GM11168 (cell line): ENCODE measurements around the gene ABCD3.
"Not testable (repeated sequence)": the region's sequence is repeated elsewhere in the genome, so short reads cannot be mapped to it uniquely, and the experiment has no call there.

Experiments
- in situ Hi-C: fragments of 300-500 bp; cut with MboI; formaldehyde crosslinking; loops from one replicate; pipeline ENCODE4 v1.12.0; 2022; ENCODE audit warnings: low sequenced_read_pairs; ENCODE audit not compliant: unreplicated experiment

Gene ABCD3

DNA sequence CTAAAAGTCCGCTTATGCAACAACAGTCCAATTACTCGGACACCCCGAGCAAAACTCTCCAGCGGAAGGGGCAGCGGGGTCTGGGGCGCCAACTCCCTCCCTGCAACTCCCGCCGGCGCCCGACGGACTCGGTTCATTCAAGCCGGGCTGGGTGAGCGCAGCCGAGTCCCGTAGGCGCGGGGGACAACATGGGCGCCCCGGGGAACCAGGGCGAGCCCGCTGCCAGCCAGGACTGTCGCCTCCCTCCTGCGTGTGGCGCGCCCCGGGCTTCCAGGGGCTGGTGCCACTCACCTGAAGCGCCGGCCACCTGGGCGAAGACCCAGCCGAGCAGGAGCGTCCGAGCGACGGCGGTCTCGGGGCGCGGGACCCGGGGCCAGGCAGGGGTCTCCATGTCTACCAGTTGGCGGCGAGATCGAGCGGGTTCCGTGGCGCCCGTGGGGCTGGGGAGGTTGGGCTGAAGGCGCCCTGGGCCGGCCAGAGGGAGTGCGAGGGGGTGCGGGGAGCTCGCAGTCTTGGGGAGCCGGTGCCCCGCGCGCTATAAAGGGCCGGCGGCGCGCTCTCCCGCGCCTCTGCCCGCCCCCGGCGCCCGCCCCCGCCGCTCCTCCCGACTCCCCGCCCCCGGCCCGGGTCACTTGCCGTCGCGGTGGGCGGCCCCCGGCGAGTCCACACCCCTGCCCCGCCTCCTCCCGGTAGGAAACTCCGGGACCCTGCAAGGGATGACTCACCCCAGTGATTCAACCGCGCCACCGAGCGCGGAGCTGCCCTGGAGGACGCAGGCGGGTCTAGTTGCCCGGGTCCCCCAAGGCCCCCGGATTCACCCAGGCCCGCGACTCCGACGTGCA is 123.3 kb downstream of the ABCD3 start, which contains the start of gene F3:
Gene F3 (minus strand): TSS at position 514 of the 842 bp plus-strand sequence. CDS start 123 bp downstream, at position 391.
- in situ Hi-C loops, result no loop called here

DNA sequence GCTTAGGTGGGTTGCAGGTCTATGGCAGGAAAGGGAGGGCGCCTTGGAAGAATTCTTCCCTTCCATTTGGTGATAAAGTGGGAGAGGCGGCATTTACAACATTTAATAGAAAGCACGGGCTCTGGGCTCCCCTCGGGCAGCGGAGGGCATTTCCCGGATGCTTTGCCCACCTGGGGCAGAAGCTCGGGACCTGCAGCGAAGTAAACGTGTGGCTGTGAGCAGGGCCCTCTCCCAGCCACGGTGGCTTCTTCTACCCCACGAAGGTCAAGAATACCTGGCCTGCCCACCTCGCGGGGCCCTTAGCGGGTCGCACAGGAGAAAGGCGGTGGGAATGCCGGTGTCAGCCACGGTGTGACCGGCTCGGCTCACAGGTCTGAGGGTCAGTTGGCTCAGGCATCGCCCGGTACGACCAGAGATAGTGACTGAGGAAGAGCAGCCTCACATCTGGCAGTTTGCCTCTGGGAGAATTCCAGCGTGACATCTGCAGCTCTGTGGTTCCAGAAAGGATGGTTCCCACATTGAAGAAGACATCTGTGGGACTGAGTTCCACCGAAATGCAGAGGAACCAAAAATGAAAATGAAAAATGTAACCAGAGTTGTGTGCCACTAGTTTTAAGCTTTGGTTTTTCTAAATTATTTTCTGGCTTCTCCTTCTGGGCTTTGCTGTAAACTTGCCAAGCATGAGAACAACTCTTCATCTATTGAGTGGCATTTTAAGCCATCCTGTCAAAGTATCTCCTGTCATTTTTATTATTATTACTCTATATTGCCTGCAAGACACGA is 124.1 kb downstream of the ABCD3 start:
- in situ Hi-C loops, result no loop called here

DNA sequence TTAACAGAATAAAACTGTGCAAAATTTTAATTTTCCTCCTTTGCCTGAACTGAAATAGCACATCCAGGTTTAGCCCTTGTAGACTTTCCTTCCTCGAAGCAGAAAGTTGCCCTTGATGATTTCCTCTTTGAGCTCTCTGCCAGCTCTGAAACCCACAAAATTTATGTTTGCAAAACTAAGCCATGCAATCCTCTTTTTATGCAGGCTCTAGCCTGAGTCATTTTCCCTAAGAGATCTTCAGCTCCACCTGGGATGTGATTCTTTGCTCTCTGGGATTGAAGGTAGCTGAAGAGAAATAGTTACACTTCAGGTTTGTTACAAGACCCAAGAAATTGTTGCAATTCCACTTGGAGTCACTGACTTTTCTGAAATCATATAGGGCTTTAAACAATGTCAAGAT is 124.8 kb downstream of the ABCD3 start:
- in situ Hi-C loops, result no loop called here

DNA sequence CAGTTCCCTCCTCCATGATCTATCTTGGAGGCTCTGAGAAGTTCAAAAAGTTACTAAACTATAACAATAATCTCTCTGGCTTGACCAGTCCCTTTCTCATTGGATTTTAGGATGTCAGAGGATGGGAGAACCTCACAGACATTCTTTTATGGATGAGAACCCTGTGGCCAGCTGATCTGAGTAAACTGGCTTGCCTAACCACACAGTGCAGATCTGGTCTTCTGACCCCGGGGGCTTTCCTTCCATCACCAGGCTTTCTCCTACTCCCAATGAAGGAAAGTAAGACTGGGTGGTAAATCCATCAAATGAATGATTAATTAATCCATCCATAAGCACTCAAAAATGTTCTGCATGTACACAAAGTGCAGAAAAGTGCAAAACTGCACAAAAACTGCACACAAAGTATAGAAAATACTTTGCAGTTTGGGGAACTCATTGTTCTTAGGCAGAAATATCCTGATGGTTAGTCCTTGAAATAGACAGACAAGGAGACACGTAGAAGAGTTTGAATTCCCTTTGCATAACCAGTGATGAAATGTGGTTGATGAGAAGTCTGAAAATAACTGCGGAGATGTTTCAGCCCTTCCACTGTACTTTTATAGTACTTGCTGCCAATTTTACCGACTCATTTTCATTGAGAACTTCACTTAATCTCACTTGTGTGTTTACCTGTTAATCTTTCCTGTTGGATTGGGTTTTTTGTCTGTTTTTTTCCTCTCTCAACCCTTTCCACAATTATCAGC is 125.9 kb downstream of the ABCD3 start:
- in situ Hi-C loops, result no loop called here

DNA sequence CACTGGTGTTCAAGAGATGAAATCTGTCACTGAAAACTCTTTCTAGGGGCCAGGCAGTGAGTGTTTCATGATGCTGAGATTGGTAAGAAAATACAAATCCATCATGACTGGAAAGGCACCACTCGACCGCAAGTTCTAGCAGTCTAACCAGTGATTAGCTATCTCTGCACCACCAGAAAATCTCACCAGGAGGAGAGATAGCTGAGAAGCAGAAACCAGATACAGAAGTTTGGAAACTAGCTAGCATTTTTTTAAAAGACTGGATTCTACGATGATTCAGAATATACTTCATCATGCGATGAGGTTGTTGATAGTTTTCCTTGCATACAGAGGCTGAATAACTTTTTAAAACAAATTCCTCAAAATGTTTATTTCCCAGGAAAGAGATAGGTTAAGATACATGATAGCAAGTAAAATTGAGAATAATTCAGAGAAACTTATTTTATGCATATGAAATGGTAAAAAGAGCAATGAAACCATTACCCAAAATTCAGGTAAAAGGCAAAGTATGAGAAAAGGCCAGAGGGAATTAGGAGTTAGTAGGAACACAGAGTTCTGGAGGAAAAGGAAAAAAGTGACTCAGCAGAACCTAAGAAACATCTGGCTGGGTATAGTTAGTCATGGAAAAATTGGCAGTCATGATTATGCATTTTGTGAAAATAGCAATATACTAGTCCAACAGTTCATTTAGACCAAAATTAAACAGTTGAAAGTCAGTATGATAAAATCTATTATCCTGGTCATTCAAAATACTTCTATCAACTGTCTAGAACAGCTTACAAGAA is 126.7 kb downstream of the ABCD3 start:
- in situ Hi-C loops, result no loop called here

DNA sequence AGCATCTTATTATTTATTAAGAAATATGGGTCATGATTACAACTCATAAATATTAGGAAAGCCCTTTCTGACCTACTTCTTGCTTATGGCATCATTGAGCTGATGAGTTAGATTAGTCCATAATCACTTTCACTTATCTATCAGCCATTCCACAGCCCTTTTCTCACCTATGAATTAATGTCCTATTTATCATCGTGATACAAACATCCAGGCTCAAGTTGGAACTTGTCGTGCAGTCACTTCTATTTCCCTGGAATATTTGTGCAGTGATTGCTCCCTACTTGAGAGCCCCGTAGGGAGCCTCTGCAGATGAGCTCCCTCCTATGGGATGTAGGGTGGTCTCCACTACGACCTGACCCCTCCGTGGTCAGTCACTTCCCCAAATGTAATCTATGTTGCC is 131.5 kb downstream of the ABCD3 start:
- in situ Hi-C loops, result no loop called here

DNA sequence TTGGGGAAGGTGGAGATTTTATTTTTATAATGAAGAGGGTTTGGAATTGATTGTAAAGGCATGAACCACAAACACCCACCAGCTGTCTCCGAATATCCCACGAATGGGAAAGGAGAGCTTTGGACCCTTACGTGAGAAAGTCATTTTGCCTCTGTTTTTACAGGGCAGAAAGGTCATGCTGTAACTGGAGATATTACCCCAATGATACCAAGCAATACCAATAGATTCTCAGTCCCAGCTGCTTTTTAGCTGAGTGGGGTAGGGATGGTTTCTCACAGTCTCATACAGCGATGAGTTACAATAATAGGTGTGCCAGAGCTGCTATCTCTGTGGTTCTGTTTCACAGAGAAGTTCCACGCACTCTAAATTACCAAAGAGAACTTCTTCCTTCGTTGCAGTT is 132.2 kb downstream of the ABCD3 start:
- in situ Hi-C loops, result no loop called here

DNA sequence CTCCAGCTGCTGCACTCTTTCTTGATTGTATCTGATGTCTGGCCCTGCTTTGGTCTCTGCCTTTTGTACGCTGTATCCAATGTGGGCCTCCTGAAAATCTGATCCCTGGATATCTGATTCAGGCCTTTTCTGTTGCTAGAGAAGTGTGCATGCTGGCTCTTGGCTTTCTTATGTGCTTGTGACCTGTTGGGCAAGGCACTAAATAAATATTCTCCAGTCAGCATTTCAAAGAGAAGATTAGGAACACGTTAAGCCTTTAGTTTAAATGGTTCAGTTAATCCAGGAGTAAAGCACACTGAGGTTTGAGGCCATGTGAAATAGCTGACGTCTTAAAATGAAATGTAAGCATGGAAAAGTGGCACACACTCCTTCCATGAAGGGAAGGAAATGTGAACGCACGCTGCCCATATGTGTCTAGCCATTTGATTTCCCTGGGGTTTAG is 132.6 kb downstream of the ABCD3 start:
- in situ Hi-C loops, result no loop called here

DNA sequence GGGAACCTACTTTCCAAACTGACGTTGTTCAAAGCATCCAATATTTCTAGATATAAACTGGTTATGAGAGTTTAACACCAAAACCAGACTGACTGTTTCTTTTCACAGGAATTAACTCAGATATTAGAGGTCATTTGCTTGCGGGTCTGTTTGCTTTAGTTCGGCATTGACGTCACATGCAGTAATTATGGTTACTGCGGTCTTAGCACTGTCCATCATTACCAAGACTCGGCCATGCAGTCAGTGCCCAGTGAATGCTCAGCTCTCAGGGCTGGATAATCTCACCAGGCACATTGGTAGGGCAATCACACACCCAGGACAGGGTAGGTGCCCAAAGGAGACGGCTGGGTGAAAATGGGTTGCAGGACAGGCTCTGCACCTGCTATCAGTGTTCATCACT is 133.3 kb downstream of the ABCD3 start:
- in situ Hi-C loops, result no loop called here

DNA sequence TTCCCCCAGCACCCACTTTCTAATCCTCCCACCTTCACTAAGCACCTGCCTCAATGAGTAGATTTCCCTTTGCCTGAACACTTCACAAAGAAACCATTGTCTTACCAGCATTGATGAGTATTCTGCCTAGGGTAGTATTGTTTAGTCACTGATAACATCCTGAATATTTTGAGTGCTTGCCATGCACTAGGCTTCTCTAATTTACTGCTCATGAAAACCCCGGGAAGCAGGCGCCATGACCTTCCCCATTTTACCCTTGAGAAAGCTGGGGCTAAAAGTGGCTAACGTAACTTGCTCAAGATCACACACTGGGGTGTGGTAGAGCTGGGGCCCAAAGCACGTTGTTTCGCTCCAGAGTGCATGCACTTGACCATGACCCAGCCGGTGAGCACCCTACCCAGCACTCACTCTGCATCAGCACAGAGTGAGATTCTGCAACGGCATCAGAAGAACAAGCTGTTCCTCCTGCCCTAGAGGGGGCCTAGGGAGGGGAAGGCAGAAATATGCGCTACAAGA is 133.9 kb downstream of the ABCD3 start:
- in situ Hi-C loops, result no loop called here

DNA sequence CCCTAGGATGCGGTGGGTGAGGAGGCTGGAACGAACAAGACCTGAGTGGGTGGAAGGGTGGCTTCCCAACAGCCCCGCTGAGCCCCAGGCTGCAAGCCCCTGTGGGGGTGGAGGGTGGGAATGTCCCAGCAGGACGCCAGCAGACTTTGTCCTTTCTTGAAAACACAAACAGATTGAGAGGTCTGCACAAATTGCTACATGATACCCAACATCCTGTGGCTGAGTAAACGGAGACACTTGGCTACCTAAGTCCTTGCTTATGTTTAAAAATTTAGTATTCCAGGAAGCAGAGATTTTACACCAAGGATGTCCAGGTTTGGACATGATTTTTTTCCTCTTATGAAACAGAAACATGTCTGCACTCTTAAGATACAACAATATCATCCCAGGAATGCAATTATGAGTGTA is 135.1 kb downstream of the ABCD3 start:
- in situ Hi-C loops, result no loop called here

DNA sequence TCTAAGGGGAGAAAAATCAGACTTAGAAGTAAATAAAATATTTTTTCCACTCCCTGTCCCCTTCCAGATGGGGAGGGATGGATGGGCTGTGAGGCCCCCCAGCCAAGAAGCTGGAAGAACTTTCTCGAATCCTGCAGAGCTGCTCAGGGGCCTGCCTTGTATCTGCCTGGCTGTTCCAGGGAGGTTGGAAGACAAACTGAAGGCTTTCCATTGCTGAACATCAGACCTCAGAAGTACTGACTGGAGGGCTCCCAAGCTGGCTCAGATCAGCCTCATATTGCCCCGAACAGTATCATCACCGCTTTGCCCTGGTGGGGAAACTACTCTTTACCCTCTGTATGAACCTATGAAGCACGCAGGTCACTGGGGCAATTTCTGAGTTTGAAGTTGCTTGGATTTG is 135.7 kb downstream of the ABCD3 start:
- in situ Hi-C loops, result no loop called here

DNA sequence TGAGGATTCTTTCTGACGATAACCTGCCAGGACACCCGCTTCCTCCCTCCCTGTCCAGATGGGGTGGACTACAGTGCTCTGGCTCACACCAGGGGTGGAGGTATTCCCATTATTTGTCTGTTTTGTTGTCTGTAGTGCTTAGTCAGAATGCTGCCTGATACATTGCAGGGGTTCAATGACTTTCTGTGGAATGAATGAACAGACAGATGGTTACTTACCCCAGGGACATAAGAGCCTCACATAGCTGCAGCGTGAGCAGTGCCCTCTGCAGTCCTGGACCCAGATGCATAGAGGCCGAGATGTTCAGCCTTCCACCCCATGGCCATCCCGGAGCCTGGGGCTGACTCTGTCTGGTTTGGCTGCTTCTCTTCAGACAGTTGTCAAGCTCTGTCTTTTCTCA is 136.4 kb downstream of the ABCD3 start:
- in situ Hi-C loops, result no loop called here

DNA sequence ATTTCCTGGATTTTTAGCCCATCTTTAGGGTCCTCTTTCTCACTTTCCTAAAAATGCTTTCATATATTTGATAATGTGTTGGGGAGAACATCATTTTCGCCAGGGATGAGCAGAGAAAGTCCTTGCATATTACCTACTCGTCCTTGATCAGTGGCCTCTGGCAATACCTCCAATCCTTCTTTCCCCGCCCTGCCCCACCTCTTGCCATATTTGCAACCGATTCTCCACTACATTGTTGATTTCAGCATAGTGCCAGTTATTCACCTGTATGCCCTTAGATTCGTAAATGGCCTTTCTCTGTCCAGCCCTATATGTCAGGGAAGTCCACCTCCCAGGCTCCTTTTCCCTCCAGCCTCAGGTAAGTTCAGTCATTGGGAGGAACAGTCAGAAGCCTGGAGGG is 136.9 kb downstream of the ABCD3 start:
- in situ Hi-C loops, result no loop called here

DNA sequence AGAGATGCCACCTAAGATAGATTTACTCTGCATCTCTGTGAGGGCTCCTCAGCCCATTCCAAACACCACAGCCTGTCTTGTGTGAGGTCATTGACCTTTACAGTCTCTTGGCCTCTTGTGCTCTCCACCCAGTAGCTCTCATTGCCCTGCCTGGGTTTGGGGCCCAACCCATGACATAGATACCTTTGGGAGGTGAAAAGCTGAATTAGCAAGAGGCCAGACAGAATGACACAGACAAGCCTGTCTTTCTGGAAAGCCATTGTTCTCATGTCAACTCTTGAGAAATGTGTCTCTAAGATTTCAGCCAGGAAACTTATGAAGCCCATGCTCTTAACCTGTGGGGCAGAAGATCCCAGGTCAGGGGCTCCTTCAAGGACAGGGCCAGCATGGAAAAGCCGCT is 141.7 kb downstream of the ABCD3 start:
- in situ Hi-C loops, result no loop called here

DNA sequence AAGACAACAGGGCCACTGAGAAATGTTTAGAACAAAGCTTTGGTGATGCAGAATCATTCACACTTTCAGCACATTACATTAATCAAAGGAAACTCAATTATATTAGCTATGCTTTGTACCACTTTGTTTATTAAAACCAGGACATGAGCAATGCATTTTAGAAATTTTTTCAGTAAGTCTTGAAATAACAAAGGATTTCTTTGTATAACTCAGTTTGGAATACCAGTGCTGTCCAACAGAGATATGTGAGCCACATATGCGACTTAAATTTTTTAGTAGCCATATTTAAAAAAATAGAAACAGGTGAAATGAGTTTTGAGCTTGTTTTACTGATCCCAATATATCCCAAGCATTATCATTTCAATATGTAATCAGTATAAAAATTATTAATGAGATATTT is 142.1 kb downstream of the ABCD3 start:
- in situ Hi-C loops, result no loop called here

DNA sequence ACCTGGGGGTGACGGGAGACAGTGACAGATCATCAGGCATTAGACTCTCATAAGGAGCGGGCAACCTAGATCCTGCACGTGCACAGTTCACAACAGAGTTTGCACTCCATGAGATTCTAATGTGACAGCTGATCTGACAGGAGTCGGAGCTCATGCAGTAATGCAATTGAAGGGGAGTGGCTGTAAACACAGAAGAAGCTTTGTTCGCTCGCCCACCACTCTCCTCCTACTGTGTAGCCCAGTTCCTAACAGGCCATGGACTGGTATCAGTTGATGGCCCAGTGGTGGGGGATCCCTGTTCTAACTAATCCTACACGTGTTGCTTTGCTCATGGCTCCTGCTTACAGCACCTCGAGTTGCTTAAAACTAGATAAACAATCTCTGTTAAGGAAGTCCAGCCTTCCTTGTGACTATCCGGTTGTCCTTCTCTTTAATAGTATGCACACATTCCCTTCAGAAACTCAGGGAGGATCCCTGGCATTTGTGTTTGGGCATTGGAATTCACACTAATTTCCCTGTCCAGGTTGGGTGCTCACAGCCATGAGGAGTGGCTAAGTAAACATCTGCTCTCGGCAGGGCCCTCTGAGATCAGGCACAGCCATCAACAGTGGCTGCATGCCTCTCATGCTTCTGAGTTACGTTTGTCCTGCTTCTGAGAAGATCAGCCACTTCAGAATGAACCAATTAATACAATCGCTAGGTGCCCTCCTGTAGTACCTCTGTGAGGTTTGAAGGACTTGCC is 144.5 kb downstream of the ABCD3 start:
- in situ Hi-C loops, result no loop called here

DNA sequence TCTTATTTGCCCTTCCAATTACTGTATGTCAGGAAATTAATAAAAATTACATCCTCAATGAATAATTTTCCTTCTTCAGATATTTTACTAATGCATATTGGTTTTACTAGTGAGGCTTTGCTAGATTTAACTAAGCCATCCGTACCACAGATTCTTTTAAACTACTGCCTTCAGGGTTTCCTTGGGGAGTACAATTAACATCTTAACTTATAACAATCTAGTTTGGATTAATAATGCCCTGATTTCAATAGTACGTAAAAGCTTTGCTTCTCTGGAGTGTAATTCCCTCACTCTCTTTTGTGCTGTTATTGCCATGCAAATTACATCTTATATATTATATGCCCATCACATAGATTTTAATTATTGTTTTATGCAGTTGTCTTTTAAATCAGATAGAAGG is 147.7 kb downstream of the ABCD3 start:
- in situ Hi-C loops, result no loop called here

DNA sequence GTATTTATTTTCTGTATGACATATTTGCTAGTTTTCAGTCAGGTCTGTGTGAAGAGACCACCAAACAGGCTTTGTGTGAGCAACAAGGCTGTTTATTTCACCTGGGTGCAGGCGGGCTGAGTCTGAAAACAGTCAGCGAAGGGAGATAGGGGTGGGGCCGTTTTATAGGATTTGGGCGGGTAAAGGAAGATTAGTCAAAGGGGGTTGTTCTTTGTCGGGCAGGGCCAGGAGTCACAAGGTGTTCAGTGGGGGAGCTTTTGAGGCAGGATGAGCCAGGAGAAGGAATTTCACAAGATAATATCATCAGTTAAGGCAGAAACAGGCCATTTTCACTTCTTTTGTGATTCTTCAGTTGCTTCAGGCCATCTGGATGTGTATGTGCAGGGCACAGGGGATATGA is 148.2 kb downstream of the ABCD3 start:
- in situ Hi-C loops, result not testable (repeated sequence)
